Mesenchymal stem cell (in vitro differentiated cells and primary cell): Measurements from ENCODE around the gene FSTL1.

Experiments
- DNase-seq: peaks from one replicate; pipeline ENCODE4 v3.0.0-alpha.2; 2013
- H2AFZ ChIP-seq: one replicate; pipeline ENCODE4 v1.6.1; 2013; ENCODE audit warnings: low read depth, mild to moderate bottlenecking, control low read depth, inconsistent platforms, low read length, moderate library complexity
- H2AK5ac ChIP-seq: 2 replicates; pipeline ENCODE4 v1.6.1; 2013; ENCODE audit warnings: low read length, moderate library complexity, mild to moderate bottlenecking, inconsistent platforms; ENCODE audit not compliant: severe bottlenecking
- H2BK120ac ChIP-seq: one replicate; pipeline ENCODE4 v1.6.1; 2013; ENCODE audit warnings: low read depth, mild to moderate bottlenecking, inconsistent platforms, low read length, moderate library complexity
- H2BK12ac ChIP-seq, 2 experiments: one replicate each; pipeline ENCODE4 v1.6.1; 2013; ENCODE audit warnings: inconsistent platforms in 2 of 2, low read length in 2 of 2, mild to moderate bottlenecking in 2 of 2, moderate library complexity in 2 of 2, control low read depth in 1 of 2
- H2BK15ac ChIP-seq: one replicate; pipeline ENCODE4 v1.6.1; 2013; ENCODE audit warnings: mild to moderate bottlenecking, low read depth, inconsistent platforms; ENCODE audit not compliant: poor library complexity, severe bottlenecking
- H2BK5ac ChIP-seq: 2 replicates; pipeline ENCODE4 v1.6.1; 2013; ENCODE audit warnings: low read depth, mild to moderate bottlenecking, low read length, control low read depth, inconsistent platforms; ENCODE audit not compliant: poor library complexity, severe bottlenecking
- H3K14ac ChIP-seq, 2 experiments: one replicate each; pipeline ENCODE4 v1.6.1; 2013; ENCODE audit warnings: inconsistent platforms in 2 of 2, low read length in 2 of 2, control low read depth in 1 of 2, mild to moderate bottlenecking in 1 of 2, moderate library complexity in 1 of 2
- H3K18ac ChIP-seq, 2 experiments: one replicate each; pipeline ENCODE4 v1.6.1; 2013; ENCODE audit warnings: inconsistent platforms in 2 of 2, low read length in 2 of 2, control low read depth in 1 of 2, low read depth in 1 of 2, mild to moderate bottlenecking in 1 of 2
- H3K23ac ChIP-seq, 2 experiments: one replicate each; pipeline ENCODE4 v1.6.1; 2013; ENCODE audit warnings: inconsistent platforms in 2 of 2, low read length in 2 of 2, mild to moderate bottlenecking in 2 of 2, moderate library complexity in 2 of 2, control low read depth in 1 of 2
- H3K27ac ChIP-seq: 2 replicates; pipeline ENCODE4 v1.5.1; 2013; ENCODE audit warnings: mild to moderate bottlenecking, moderate library complexity, low read length, control low read depth, inconsistent platforms; ENCODE audit not compliant: poor library complexity, severe bottlenecking
- H3K27me3 ChIP-seq, 2 experiments: 2 replicates each; pipeline versions ENCODE4 v1.6.1 to v1.7.0; 2013; ENCODE audit warnings: low read length in 2 of 2, mild to moderate bottlenecking in 2 of 2, moderate library complexity in 2 of 2, control low read depth in 1 of 2, inconsistent platforms in 1 of 2; ENCODE audit not compliant: control insufficient read depth in 1 of 2, insufficient read depth in 1 of 2
- H3K36me3 ChIP-seq, 2 experiments: 2 replicates each; pipeline versions ENCODE4 v1.6.1 to v1.7.0; 2013; ENCODE audit warnings: low read length in 2 of 2, control low read depth in 1 of 2, inconsistent platforms in 1 of 2, low read depth in 1 of 2, mild to moderate bottlenecking in 1 of 2; ENCODE audit not compliant: insufficient read depth in 2 of 2, control insufficient read depth in 1 of 2
- H3K4ac ChIP-seq, 2 experiments: one replicate each; pipeline ENCODE4 v1.6.1; 2013; ENCODE audit warnings: inconsistent platforms in 2 of 2, low read length in 2 of 2, mild to moderate bottlenecking in 2 of 2, moderate library complexity in 2 of 2, control low read depth in 1 of 2, low read depth in 1 of 2
- H3K4me1 ChIP-seq: 2 replicates; pipeline ENCODE4 v1.6.1; 2013; ENCODE audit warnings: low read depth, low read length, control low read depth; ENCODE audit not compliant: control insufficient read depth, insufficient read depth
- H3K4me2 ChIP-seq: 2 replicates; pipeline ENCODE4 v1.6.1; 2013; ENCODE audit warnings: low read length, mild to moderate bottlenecking, inconsistent platforms; ENCODE audit not compliant: poor library complexity, severe bottlenecking
- H3K4me3 ChIP-seq, 2 experiments: 2 replicates each; pipeline versions ENCODE4 v1.5.1 to v1.7.0; 2013; ENCODE audit warnings: low read length in 2 of 2, mild to moderate bottlenecking in 2 of 2, control low read depth in 1 of 2, low read depth in 1 of 2; ENCODE audit not compliant: insufficient read depth in 1 of 2
- H3K79me1 ChIP-seq: replicated peaks from 2 replicates; pipeline ENCODE4 v1.6.1; 2013; ENCODE audit warnings: mild to moderate bottlenecking, control low read depth, low read length, inconsistent platforms; ENCODE audit not compliant: poor library complexity, severe bottlenecking
- H3K9ac ChIP-seq: 2 replicates; pipeline ENCODE4 v1.7.0; 2013; ENCODE audit warnings: mild to moderate bottlenecking, low read length, moderate library complexity
- H3K9me3 ChIP-seq: 2 replicates; pipeline ENCODE4 v1.7.0; 2013; ENCODE audit warnings: mild to moderate bottlenecking, low read length; ENCODE audit not compliant: control insufficient read depth
- H4K8ac ChIP-seq: one replicate; pipeline ENCODE4 v1.6.1; 2013; ENCODE audit warnings: inconsistent platforms, mild to moderate bottlenecking, low read length, moderate library complexity
- H4K91ac ChIP-seq: one replicate; pipeline ENCODE4 v1.6.1; 2013; ENCODE audit warnings: mild to moderate bottlenecking, low read length, inconsistent platforms
- WGBS: methylation state at CpG from one replicate; pipeline ENCODE4 v1.1.7; 2013; ENCODE audit warnings: mixed read lengths; 5-methylcytosine and 5-hydroxymethylcytosine counted together

The FSTL1 gene

GRCh38 chr3:120468635-120469295 is 18.0 kb upstream of the FSTL1 start:
- H4K8ac ChIP-seq = no peak overlapping the region
- WGBS = 71% methylated on average over 5 of the region's 5 CpGs
- H3K36me3 ChIP-seq = no peaks in the 10 kb centered on the region
- no peak overlapping the region for H3K18ac ChIP-seq
- H2BK5ac ChIP-seq = no peak overlapping the region
- H3K23ac ChIP-seq = no peak overlapping the region
- no peak overlapping the region for H3K14ac ChIP-seq
- no peak overlapping the region for H2BK15ac ChIP-seq
- no peak overlapping the region for H2AFZ ChIP-seq
- DNase-seq = no peak
- no peak overlapping the region for H2BK12ac ChIP-seq
- peaks cover 2% of the 10 kb centered on the region for H3K4me1 ChIP-seq
- H4K91ac ChIP-seq = no peak overlapping the region
- no peak overlapping the region for H3K4ac ChIP-seq
- H3K27ac ChIP-seq = no peak overlapping the region
- H2AK5ac ChIP-seq = peak overlapping the region; percentile 47
- no peaks in the 10 kb centered on the region for H3K9me3 ChIP-seq
- no peak overlapping the region for H3K4me2 ChIP-seq
- H3K79me1 ChIP-seq = no peaks in the 10 kb centered on the region
- no peak overlapping the region for H3K4me3 ChIP-seq
- no peak overlapping the region for H3K9ac ChIP-seq
- no peaks in the 10 kb centered on the region for H3K27me3 ChIP-seq
- no peak overlapping the region for H2BK120ac ChIP-seq

- Histone ChIP-seq H2BK5ac (no peak overlapping the region), H3K14ac (no peak overlapping the region), H2AFZ (no peak overlapping the region), H3K27me3 (no peaks in the 10 kb centered on the region), H3K79me1 (no peaks in the 10 kb centered on the region), H3K27ac (no peak overlapping the region), H3K4me3 (no peak overlapping the region), H2BK12ac (no peak overlapping the region), H4K8ac (no peak overlapping the region), H3K9ac (no peak overlapping the region), H3K4ac (no peak overlapping the region), H3K18ac (no peak overlapping the region), H3K36me3 (no peaks in the 10 kb centered on the region), H2AK5ac (no peak overlapping the region), H3K4me2 (no peak overlapping the region), H3K23ac (no peak overlapping the region), H2BK15ac (peak overlapping the region; percentile 6), H2BK120ac (no peak overlapping the region), H4K91ac (no peak overlapping the region), H3K9me3 (no peaks in the 10 kb centered on the region), H3K4me1 (no peaks in the 10 kb centered on the region)
- no peak for DNase-seq
- 71% methylated on average over 4 of the region's 4 CpGs for WGBS
These were observed 11.7 kb upstream of the FSTL1 start for GRCh38 chr3:120462409-120462959.

- H3K14ac ChIP-seq = no peak overlapping the region
- DNase-seq = no peak
- H4K8ac ChIP-seq = no peak overlapping the region
- no peak overlapping the region for H2BK12ac ChIP-seq
- no peak overlapping the region for H3K4me3 ChIP-seq
- no peak overlapping the region for H3K18ac ChIP-seq
- peak overlapping the region; percentile 8 for H3K9ac ChIP-seq
- no peak overlapping the region for H3K4me2 ChIP-seq
- no peak overlapping the region for H2BK120ac ChIP-seq
- no peak overlapping the region for H2AFZ ChIP-seq
- H3K4ac ChIP-seq = no peak overlapping the region
- H2AK5ac ChIP-seq = no peak overlapping the region
- H2BK15ac ChIP-seq = no peak overlapping the region
- no peak overlapping the region for H3K27ac ChIP-seq
- no peaks in the 10 kb centered on the region for H3K27me3 ChIP-seq
- H4K91ac ChIP-seq = no peak overlapping the region
- H3K79me1 ChIP-seq = no peaks in the 10 kb centered on the region
- H2BK5ac ChIP-seq = no peak overlapping the region
- H3K4me1 ChIP-seq = no peaks in the 10 kb centered on the region
- no peak overlapping the region for H3K23ac ChIP-seq
- H3K9me3 ChIP-seq = no peaks in the 10 kb centered on the region
- 89% methylated on average over 3 of the region's 3 CpGs for WGBS
- H3K36me3 ChIP-seq = no peaks in the 10 kb centered on the region
These were observed 10.6 kb upstream of the FSTL1 start for GRCh38 chr3:120461416-120461815.

- no peak overlapping the region for H2BK15ac ChIP-seq
- DNase-seq = no peak
- no peaks in the 10 kb centered on the region for H3K79me1 ChIP-seq
- no peak overlapping the region for H2BK12ac ChIP-seq
- no peak overlapping the region for H2AK5ac ChIP-seq
- H3K4me1 ChIP-seq = no peaks in the 10 kb centered on the region
- no peak overlapping the region for H3K27ac ChIP-seq
- H3K9ac ChIP-seq = no peak overlapping the region
- H3K9me3 ChIP-seq = no peaks in the 10 kb centered on the region
- no peak overlapping the region for H4K91ac ChIP-seq
- H3K14ac ChIP-seq = no peak overlapping the region
- no peak overlapping the region for H3K23ac ChIP-seq
- H3K36me3 ChIP-seq = no peaks in the 10 kb centered on the region
- no peak overlapping the region for H2AFZ ChIP-seq
- H4K8ac ChIP-seq = peak overlapping the region; percentile 1
- no peak overlapping the region for H3K4ac ChIP-seq
- H2BK5ac ChIP-seq = no peak overlapping the region
- no peaks in the 10 kb centered on the region for H3K27me3 ChIP-seq
- H2BK120ac ChIP-seq = no peak overlapping the region
- WGBS = 84% methylated on average over 9 of the region's 9 CpGs
- no peak overlapping the region for H3K4me2 ChIP-seq
- no peak overlapping the region for H3K4me3 ChIP-seq
- no peak overlapping the region for H3K18ac ChIP-seq
These were observed 10.1 kb upstream of the FSTL1 start for GRCh38 chr3:120460862-120461261.
